Measurements from ENCODE around the gene OXSM. TPM values are rescaled to one million over a fixed set of nuclear protein-coding genes. Genes with fewer than 3 reads are reported as not detected.

The OXSM gene
- total RNA-seq, 1 experiment from 2014 or later: 20.2 TPM

DNA sequence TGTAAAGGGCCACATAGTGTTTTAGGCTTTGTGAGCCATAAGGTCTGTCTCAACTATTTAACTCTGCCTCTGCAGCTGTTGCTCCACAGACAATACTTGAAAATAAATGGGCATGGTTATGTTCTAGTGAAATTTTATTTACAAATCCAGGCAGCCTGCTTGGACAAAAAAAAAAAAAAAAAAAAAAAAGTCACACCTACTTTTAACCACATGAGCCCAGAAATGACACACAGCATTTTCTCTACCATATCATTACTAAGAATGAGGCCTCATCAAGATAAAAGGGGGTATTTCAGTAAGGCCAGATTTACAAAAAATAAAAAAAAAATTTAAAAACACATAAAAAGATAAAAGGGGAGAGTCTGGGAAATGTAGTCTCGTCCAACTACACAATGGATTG, 4.9 kb upstream of the OXSM start:
- DNase-seq: no peak
- no peaks in the 10 kb centered on the region for H3K36me3 ChIP-seq
- no peaks in the 10 kb centered on the region for H3K9me3 ChIP-seq
- H3K27me3 ChIP-seq: no peaks in the 10 kb centered on the region
- H3K4me3 ChIP-seq: no peak overlapping the region

- Histone ChIP-seq H3K9me3 (no peaks in the 10 kb centered on the region), H3K27me3 (no peaks in the 10 kb centered on the region), H3K36me3 (no peaks in the 10 kb centered on the region), H3K4me3 (no peak overlapping the region)
- DNase-seq: no peak
Measured at GRCh38 chr3:25785826-25786225, 4.1 kb upstream of the OXSM start.

GRCh38 chr3:25787689-25788088, 2.2 kb upstream of the OXSM start:
- Histone ChIP-seq H3K27me3 (no peaks in the 10 kb centered on the region), H3K9me3 (no peaks in the 10 kb centered on the region), H3K4me3 (no peak overlapping the region), H3K36me3 (no peaks in the 10 kb centered on the region)
- no peak for DNase-seq

GRCh38 chr3:25789209-25789595, 688 bp upstream of the OXSM start:
- H3K27me3 ChIP-seq: no peaks in the 10 kb centered on the region
- H3K4me3 ChIP-seq: peak overlapping the region; percentile 74
- no peak for DNase-seq
- H3K9me3 ChIP-seq: no peaks in the 10 kb centered on the region
- H3K36me3 ChIP-seq: no peaks in the 10 kb centered on the region

GRCh38 chr3:25801786-25802185, 11.9 kb downstream of the OXSM start:
- Histone ChIP-seq H3K4me3 (no peak overlapping the region), H3K9me3 (no peaks in the 10 kb centered on the region), H3K27me3 (no peaks in the 10 kb centered on the region), H3K36me3 (no peaks in the 10 kb centered on the region)
- no peak for DNase-seq

DNA sequence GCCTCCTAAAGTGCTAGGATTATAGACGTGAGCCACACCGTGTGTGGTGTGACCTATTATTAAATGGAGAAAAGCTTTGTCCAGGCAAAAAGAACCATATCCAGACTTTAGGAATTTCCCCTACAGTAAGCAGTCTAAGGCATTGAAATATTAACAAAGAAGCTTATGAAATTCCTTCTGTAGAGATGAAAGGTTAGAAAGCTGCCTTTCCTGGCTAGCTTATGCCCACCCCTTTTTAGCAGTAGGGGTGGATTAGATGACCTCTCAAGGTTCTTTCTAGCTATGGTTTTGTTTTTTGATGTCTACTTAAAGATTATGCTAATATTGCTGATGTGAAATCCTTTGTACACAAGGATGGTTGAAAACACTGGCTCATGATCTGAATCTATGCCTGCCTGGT, 13.9 kb downstream of the OXSM start:
- no peaks in the 10 kb centered on the region for H3K27me3 ChIP-seq
- DNase-seq: no peak

DNA sequence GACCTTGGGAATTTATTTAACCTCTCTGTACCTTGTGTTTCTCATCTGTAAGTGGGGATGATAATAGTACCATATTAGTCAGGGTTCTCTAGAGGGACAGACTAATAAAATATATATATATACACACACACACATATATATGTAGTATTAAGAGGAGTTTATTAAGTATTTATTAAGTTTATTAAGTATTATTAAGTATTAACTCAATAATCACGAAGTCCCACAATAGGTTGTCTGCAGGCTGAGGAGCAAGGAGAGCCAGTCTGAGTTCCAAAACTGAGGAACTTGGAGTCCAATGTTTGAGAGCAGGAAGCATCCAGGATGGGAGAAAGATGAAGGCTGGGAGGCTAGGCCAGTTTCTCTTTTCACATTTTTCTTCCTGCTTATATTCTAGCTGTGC, 14.8 kb downstream of the OXSM start:
- no peak for DNase-seq
- Histone ChIP-seq H3K36me3 (no peaks in the 10 kb centered on the region), H3K4me3 (no peak overlapping the region), H3K27me3 (no peaks in the 10 kb centered on the region), H3K9me3 (no peaks in the 10 kb centered on the region)

More for the DNA sequence above, 13.9 kb downstream of the OXSM start:
- H3K4me3 ChIP-seq: no peak overlapping the region
- no peaks in the 10 kb centered on the region for H3K36me3 ChIP-seq
- H3K9me3 ChIP-seq: no peaks in the 10 kb centered on the region

- H3K27me3 ChIP-seq: no peaks in the 10 kb centered on the region
- no peak for DNase-seq
Measured at GRCh38 chr3:25812644-25813043, 22.8 kb downstream of the OXSM start.

GRCh38 chr3:25817107-25817506, 27.2 kb downstream of the OXSM start:
- H3K9me3 ChIP-seq: no peaks in the 10 kb centered on the region
- H3K4me3 ChIP-seq: no peak overlapping the region
- no peaks in the 10 kb centered on the region for H3K36me3 ChIP-seq
- DNase-seq: no peak
- H3K27me3 ChIP-seq: no peaks in the 10 kb centered on the region

More at GRCh38 chr3:25812644-25813043, 22.8 kb downstream of the OXSM start:
- no peaks in the 10 kb centered on the region for H3K36me3 ChIP-seq
- no peaks in the 10 kb centered on the region for H3K9me3 ChIP-seq
- H3K4me3 ChIP-seq: no peak overlapping the region

GRCh38 chr3:25817638-25818037, 27.7 kb downstream of the OXSM start:
- no peaks in the 10 kb centered on the region for H3K9me3 ChIP-seq
- no peak for DNase-seq
- H3K36me3 ChIP-seq: no peaks in the 10 kb centered on the region
- H3K27me3 ChIP-seq: no peaks in the 10 kb centered on the region
- H3K4me3 ChIP-seq: no peak overlapping the region

- Histone ChIP-seq H3K4me3 (no peak overlapping the region), H3K9me3 (no peaks in the 10 kb centered on the region), H3K27me3 (no peaks in the 10 kb centered on the region), H3K36me3 (no peaks in the 10 kb centered on the region)
- DNase-seq: no peak
Measured at GRCh38 chr3:25818335-25818734, 28.4 kb downstream of the OXSM start.

- H3K27me3 ChIP-seq: no peaks in the 10 kb centered on the region
- H3K36me3 ChIP-seq: no peaks in the 10 kb centered on the region
- H3K4me3 ChIP-seq: no peak overlapping the region
- peak; percentile 83 for DNase-seq
- no peaks in the 10 kb centered on the region for H3K9me3 ChIP-seq
Measured at GRCh38 chr3:25820366-25820765, 30.5 kb downstream of the OXSM start.

- no peak for DNase-seq
- no peaks in the 10 kb centered on the region for H3K36me3 ChIP-seq
- H3K9me3 ChIP-seq: no peaks in the 10 kb centered on the region
- H3K4me3 ChIP-seq: no peak overlapping the region
- no peaks in the 10 kb centered on the region for H3K27me3 ChIP-seq
Measured at GRCh38 chr3:25820816-25821486, 31.1 kb downstream of the OXSM start.

DNA sequence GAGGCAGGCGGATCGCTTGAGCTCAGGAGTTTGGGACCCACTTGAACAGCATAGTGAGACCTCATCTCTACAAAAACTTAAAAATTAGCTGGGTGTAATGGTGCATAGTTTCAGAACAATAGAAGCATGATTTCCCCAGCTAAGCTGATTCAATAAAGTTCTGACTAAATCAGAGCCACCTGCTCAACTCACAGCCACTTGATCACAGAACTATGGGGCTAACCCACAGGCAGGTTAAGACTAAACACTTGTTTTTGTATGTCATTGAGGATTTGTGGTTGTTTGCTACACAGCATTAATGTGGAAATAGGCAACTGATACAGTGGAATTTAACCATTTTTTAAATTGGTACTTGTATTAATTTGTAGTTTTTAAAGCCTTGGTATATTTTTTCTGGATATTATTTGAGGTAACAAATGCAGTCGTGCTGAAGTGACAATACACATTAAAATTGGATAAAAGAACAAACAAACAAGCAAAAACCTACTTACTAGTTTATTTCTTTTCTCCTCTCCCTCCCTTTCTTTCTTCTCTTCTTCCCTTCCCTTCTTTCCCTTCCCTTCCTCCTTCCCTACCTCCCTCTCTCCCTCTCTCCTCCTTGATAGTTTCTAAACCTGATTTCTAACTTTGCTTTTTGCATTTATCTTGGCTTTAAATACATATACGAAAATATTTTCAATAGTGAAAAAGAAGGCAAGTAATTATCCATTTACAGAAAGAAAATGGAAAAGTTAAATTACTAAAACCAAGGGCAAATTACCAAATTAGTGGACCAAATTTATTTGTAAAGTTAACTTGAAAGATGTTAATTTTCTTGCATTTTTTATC, 32.1 kb downstream of the OXSM start:
- no peak for DNase-seq
- Histone ChIP-seq H3K27me3 (no peaks in the 10 kb centered on the region), H3K36me3 (no peaks in the 10 kb centered on the region), H3K4me3 (no peak overlapping the region), H3K9me3 (no peaks in the 10 kb centered on the region)

DNA sequence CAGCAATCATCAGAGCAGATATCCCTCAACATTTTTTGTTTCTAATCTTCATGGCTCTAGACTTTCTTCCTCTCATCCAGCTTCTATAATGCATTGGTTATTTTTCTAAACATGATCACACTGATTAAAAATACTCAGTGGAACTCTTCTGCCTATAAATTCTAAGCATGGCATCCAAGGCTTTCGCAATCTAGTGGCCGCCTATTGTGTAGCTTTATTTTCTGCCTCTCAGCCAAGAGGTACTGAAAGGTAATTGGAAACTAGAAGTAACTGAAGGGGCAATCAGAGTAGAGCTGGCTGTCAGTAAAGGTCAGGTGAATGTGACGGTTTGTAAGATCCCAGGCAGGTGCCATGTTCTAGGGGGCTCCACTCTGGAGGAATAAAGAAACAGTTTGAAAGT, 33.4 kb downstream of the OXSM start:
- no peaks in the 10 kb centered on the region for H3K27me3 ChIP-seq
- peak; percentile 1 for DNase-seq
- no peaks in the 10 kb centered on the region for H3K36me3 ChIP-seq
- H3K4me3 ChIP-seq: no peak overlapping the region
- no peaks in the 10 kb centered on the region for H3K9me3 ChIP-seq

DNA sequence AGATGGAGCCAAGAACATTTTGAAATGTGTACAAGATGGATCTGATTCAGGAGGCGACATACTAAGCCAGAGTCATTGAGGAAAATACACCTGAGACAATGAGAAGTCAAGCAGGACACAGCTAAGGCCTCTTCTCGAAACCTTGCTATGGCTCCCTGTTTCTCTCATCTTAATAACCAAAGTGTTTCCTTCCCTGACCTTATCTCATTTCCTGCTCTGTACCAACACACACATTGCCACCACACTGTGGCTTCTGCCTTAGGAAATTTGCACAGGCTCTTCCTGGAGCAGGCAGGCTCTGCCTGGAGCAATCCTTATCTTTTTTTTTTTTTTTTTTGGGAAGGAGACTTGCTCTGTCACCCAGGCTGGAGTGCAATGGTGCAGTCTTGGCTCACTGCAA, 36.6 kb downstream of the OXSM start:
- H3K36me3 ChIP-seq: no peaks in the 10 kb centered on the region
- no peaks in the 10 kb centered on the region for H3K9me3 ChIP-seq
- no peaks in the 10 kb centered on the region for H3K27me3 ChIP-seq
- DNase-seq: no peak
- H3K4me3 ChIP-seq: no peak overlapping the region

- no peak overlapping the region for H3K4me3 ChIP-seq
- DNase-seq: no peak
- H3K36me3 ChIP-seq: no peaks in the 10 kb centered on the region
- H3K27me3 ChIP-seq: no peaks in the 10 kb centered on the region
- H3K9me3 ChIP-seq: no peaks in the 10 kb centered on the region
Measured at GRCh38 chr3:25830373-25831280, 40.7 kb downstream of the OXSM start.
